Tibial artery (tissue), 4 donors: Measurements from ENCODE around the gene SHC2.

Source experiments
- DNase-seq, 2 donors: peaks; one replicate each; pipeline ENCODE4 v3.0.0-alpha.2; 2019
- H3K27ac ChIP-seq, 2 donors: fragments of 200-600 bp; sonication (generic) in 1 of 2; 1 replicate in 1 of 2; 2 replicates in 1 of 2; pipeline ENCODE4 v1.5.1; 2018 to 2019; ENCODE audit warnings: mild to moderate bottlenecking in 1 of 2
- H3K27me3 ChIP-seq, 2 donors: fragments of 200-600 bp; sonication (generic) in 1 of 2; one replicate each; pipeline versions ENCODE4 v1.5.1 to v1.6.0; 2016 to 2019
- H3K36me3 ChIP-seq, 3 donors: fragments of 200-600 bp; sonication (generic) in 2 of 3; one replicate each; pipeline ENCODE4 v1.5.1; 2016 to 2019; ENCODE audit warnings: mild to moderate bottlenecking in 2 of 3
- H3K4me1 ChIP-seq, 4 donors: fragments of 200-600 bp; sonication (generic) in 2 of 4; 1 replicate in 3 of 4; 2 replicates in 1 of 4; pipeline ENCODE4 v1.5.1; 2016 to 2019
- H3K4me3 ChIP-seq, 2 donors: fragments of 200-600 bp; sonication (generic) in 1 of 2; 1 replicate in 1 of 2; 2 replicates in 1 of 2; pipeline ENCODE4 v1.5.1; 2018 to 2019; ENCODE audit warnings: mild to moderate bottlenecking in 2 of 2
- H3K9me3 ChIP-seq, 3 donors: fragments of 200-600 bp; sonication (generic) in 1 of 3; one replicate each; pipeline ENCODE4 v1.5.1; 2016 to 2019
- intact Hi-C: fragments of 100-400 bp; cut with DNase I; formaldehyde crosslinking; loops from one replicate; pipeline ENCODE4 v1.15.0; 2023; ENCODE audit warnings: low total_unique reads
- TF ChIP-seq, protein P1 (sequence below), 2 experiments: fragments of 200-600 bp in 1 of 2; fragments of 450-650 bp in 1 of 2; IDR thresholded peaks; one replicate each; pipeline ENCODE4 v1.5.1; 2017 to 2019; ENCODE audit warnings: antibody characterized with exemption in 2 of 2, mild to moderate bottlenecking in 1 of 2, moderate library complexity in 1 of 2

SHC2 gene

DNA sequence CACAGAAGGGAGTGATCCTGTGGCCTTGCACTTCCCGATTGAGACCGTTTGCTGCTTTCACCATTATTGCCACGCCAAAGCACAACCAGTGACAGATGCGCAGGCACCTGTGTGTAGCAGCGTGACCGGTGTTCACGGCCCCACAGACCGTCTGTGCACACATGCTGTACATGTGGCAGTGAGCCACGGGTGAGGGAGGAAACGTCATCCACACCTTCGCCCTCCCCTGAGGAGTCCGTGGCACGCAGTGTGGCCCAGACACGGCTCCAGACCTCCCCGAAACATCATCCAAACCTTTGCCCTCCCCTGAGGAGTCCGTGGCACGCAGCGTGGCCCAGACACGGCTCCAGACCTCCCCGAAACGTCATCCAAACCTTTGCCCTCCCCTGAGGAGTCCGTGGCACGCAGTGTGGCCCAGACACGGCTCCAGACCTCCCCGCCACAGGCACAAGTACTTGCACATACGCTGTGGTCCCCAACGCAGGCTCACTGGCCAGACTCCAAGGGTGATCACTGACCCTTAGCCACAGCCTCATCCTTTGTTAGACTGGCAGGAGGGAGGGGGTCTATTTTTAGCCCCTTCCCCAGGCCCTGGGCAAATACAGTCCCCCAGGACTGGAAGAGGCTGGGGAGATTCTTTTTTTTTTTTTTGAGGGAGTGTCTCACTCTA, 7.9 kb upstream of the SHC2 start:
- H3K27me3 ChIP-seq, result peaks cover 0 to 12% of the 10 kb centered on the region in 2 donors
- H3K9me3 ChIP-seq, result no peaks in the 10 kb centered on the region
- intact Hi-C loops, result no loop called here
- no peaks in the 10 kb centered on the region for H3K4me1 ChIP-seq
- no peaks in the 10 kb centered on the region for H3K36me3 ChIP-seq
- no peak overlapping the region for H3K27ac ChIP-seq
- H3K4me3 ChIP-seq, result no peak overlapping the region
- TF ChIP-seq, protein P1, sequence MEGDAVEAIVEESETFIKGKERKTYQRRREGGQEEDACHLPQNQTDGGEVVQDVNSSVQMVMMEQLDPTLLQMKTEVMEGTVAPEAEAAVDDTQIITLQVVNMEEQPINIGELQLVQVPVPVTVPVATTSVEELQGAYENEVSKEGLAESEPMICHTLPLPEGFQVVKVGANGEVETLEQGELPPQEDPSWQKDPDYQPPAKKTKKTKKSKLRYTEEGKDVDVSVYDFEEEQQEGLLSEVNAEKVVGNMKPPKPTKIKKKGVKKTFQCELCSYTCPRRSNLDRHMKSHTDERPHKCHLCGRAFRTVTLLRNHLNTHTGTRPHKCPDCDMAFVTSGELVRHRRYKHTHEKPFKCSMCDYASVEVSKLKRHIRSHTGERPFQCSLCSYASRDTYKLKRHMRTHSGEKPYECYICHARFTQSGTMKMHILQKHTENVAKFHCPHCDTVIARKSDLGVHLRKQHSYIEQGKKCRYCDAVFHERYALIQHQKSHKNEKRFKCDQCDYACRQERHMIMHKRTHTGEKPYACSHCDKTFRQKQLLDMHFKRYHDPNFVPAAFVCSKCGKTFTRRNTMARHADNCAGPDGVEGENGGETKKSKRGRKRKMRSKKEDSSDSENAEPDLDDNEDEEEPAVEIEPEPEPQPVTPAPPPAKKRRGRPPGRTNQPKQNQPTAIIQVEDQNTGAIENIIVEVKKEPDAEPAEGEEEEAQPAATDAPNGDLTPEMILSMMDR (IDR thresholded peaks at IDR 0.05), result no peak
- no peak for DNase-seq

GRCh38 chr19:467554-467953, 6.7 kb upstream of the SHC2 start:
- TF ChIP-seq, protein P1 (IDR thresholded peaks at IDR 0.05), result no peak
- intact Hi-C loops, result no loop called here
- no peaks in the 10 kb centered on the region for H3K36me3 ChIP-seq
- H3K9me3 ChIP-seq, result no peaks in the 10 kb centered on the region
- DNase-seq, result no peak
- H3K27me3 ChIP-seq, result peaks cover 0 to 18% of the 10 kb centered on the region in 2 donors
- no peaks in the 10 kb centered on the region for H3K4me1 ChIP-seq
- H3K4me3 ChIP-seq, result no peak overlapping the region
- no peak overlapping the region for H3K27ac ChIP-seq

- no peak for DNase-seq
- H3K4me1 ChIP-seq, result peaks cover 0 to 16% (median 13%) of the 10 kb centered on the region in 4 donors
- intact Hi-C loops, result no loop called here
- H3K36me3 ChIP-seq, result no peaks in the 10 kb centered on the region
- TF ChIP-seq, protein P1 (IDR thresholded peaks at IDR 0.05), result no peak
- no peak overlapping the region for H3K4me3 ChIP-seq
- H3K9me3 ChIP-seq, result no peaks in the 10 kb centered on the region
- peaks cover 0 to 38% of the 10 kb centered on the region in 2 donors for H3K27me3 ChIP-seq
- H3K27ac ChIP-seq, result no peak overlapping the region
These were observed 4.4 kb upstream of the SHC2 start for GRCh38 chr19:465056-465816.

- Histone ChIP-seq H3K9me3 (no peaks in the 10 kb centered on the region), H3K4me1 (peaks cover 0 to 23% (median 19%) of the 10 kb centered on the region in 4 donors), H3K27ac (no peak overlapping the region), H3K36me3 (no peaks in the 10 kb centered on the region), H3K4me3 (no peak overlapping the region), H3K27me3 (peaks cover 0 to 49% of the 10 kb centered on the region in 2 donors)
- DNase-seq, result no peak
- intact Hi-C loops, result no loop called here
- TF ChIP-seq, protein P1 (IDR thresholded peaks at IDR 0.05), result no peak
These were observed 3.3 kb upstream of the SHC2 start for GRCh38 chr19:464208-464545.

- DNase-seq, result no peak
- Histone ChIP-seq H3K9me3 (no peaks in the 10 kb centered on the region), H3K4me3 (no peak overlapping the region), H3K4me1 (peaks cover 0 to 23% (median 19%) of the 10 kb centered on the region in 4 donors), H3K27ac (no peak overlapping the region), H3K36me3 (no peaks in the 10 kb centered on the region), H3K27me3 (peaks cover 0 to 53% of the 10 kb centered on the region in 2 donors)
- TF ChIP-seq, protein P1 (IDR thresholded peaks at IDR 0.05), result no peak
- intact Hi-C loops, result no loop called here
These were observed 2.8 kb upstream of the SHC2 start for GRCh38 chr19:463483-464207.
